ENCODE measurements around the gene QRICH1.
A peak's percentile ranks its signal among the peaks of the same experiment; 100 is the strongest.

Gene QRICH1

DNA sequence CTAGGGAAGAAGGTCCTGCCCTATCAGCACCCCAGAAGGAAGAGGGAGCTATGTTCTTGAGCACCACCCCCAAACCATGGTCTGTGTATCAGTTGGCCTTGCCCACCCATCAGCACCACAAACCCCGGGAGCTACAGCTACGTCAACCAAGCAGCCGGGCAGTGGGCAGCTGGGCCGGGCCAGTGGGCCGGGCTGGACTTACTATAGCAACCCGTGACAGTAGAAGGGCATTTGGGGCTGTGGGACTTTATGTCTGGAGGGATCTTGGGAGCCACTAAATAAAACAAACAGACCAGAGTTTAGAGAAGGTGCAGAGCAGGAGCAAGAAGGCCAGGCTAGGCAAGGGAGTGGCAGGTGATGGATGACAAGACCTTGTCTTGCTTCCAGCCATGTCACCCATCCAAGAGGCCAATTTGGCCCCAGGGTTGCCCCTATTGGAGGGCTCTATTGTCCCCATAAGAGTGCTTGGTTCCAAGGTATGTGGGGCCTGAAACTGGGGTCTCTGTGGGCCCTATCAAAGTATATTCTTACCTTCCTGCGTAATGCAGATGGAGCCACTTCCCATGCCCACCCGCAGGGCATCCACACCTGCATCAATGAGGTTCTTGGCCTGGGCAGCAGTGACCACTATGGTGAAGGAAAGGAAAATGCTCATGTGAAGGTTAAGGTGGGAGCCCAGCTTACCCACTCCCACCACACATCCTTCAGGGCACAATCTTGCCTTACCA, 67.9 kb downstream of the QRICH1 start:
- Histone ChIP-seq H3K27ac (ENCODE audit: low read depth, low read length) (no peak overlapping the region), H3K36me3 (ENCODE audit: control insufficient read depth, insufficient read depth, low read length) (peaks cover 30% of the 10 kb centered on the region), H3K4me1 (ENCODE audit: control insufficient read depth, insufficient read depth, low read length) (peaks cover 7% of the 10 kb centered on the region), H3K4me3 (ENCODE audit: low read length) (no peak overlapping the region), H3K9ac (ENCODE audit: low read length) (no peak overlapping the region), H3K27me3 (ENCODE audit: control insufficient read depth, insufficient read depth, low read length) (no peaks in the 10 kb centered on the region)

DNA sequence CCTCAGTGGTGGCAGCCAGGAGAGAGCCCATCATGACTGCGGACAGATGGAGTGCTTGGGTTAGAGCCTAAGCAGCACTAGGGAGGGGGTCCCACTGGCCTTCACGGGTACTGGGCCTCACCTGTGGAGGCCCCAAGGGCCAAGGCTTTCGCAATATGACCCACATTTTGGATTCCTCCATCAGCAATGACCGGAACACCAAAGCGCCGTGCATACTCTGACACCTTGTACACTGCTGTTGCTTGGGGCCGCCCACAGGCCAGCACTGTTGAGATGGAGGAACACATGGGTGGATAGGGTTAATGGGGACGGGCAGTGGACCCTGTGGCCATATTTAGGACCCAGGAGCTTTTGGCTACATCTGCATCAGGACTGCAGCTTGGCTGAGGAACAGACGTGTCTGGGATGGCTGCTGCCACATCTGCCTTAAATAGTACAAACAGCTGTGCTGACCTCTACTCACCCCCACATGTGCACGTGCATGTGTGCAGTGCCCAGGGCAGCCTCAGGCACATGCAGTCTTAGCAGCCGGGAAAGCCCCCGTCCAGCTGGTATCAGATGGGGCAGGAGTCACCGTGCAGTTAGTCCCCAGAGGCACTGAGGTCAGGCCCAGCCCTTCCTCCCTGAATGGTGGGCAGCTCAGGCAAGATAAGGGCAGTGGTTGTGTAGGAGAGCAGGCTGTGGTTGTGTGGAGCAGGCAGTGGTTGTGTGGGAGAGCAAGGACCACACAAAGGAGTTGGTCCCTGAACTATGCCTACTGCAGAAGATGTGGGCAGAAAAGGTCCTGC, 68.7 kb downstream of the QRICH1 start:
- H3K9ac ChIP-seq (ENCODE audit: low read length) = no peak overlapping the region
- H3K27ac ChIP-seq (ENCODE audit: low read depth, low read length) = no peak overlapping the region
- peaks cover 12% of the 10 kb centered on the region for H3K4me1 ChIP-seq (ENCODE audit: control insufficient read depth, insufficient read depth, low read length)
- no peak overlapping the region for H3K4me3 ChIP-seq (ENCODE audit: low read length)
- H3K27me3 ChIP-seq (ENCODE audit: control insufficient read depth, insufficient read depth, low read length) = no peaks in the 10 kb centered on the region
- peaks cover 30% of the 10 kb centered on the region for H3K36me3 ChIP-seq (ENCODE audit: control insufficient read depth, insufficient read depth, low read length)

- H3K36me3 ChIP-seq (ENCODE audit: control insufficient read depth, insufficient read depth, low read length) = peaks cover 30% of the 10 kb centered on the region
- H3K4me3 ChIP-seq (ENCODE audit: low read length) = no peak overlapping the region
- H3K9ac ChIP-seq (ENCODE audit: low read length) = no peak overlapping the region
- no peaks in the 10 kb centered on the region for H3K27me3 ChIP-seq (ENCODE audit: control insufficient read depth, insufficient read depth, low read length)
- peaks cover 14% of the 10 kb centered on the region for H3K4me1 ChIP-seq (ENCODE audit: control insufficient read depth, insufficient read depth, low read length)
- H3K27ac ChIP-seq (ENCODE audit: low read depth, low read length) = no peak overlapping the region
Observed at GRCh38 chr3:49024449-49024848, 69.4 kb downstream of the QRICH1 start.

GRCh38 chr3:49023775-49024174, 70.1 kb downstream of the QRICH1 start:
- H3K36me3 ChIP-seq (ENCODE audit: control insufficient read depth, insufficient read depth, low read length) = peaks cover 30% of the 10 kb centered on the region
- no peak overlapping the region for H3K4me3 ChIP-seq (ENCODE audit: low read length)
- peaks cover 13% of the 10 kb centered on the region for H3K4me1 ChIP-seq (ENCODE audit: control insufficient read depth, insufficient read depth, low read length)
- no peak overlapping the region for H3K27ac ChIP-seq (ENCODE audit: low read depth, low read length)
- H3K27me3 ChIP-seq (ENCODE audit: control insufficient read depth, insufficient read depth, low read length) = no peaks in the 10 kb centered on the region
- H3K9ac ChIP-seq (ENCODE audit: low read length) = no peak overlapping the region

DNA sequence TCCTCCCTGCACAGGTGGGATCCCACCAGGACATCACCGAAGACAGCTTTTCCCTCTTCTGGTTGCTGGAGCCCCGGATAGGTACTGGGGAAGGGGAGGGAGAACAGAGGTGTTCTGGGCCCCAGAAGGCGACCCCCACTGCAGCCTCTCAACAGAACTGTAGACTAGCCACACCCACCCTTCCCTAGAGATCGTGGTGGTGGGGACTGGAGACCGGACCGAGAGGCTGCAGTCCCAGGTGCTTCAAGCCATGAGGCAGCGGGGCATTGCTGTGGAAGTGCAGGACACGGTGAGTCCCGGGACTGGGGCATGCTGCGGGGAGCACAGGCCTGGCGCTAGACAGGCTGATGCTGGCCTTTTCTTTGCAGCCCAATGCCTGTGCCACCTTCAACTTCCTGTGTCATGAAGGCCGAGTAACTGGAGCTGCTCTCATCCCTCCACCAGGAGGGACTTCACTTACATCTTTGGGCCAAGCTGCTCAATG, 71.1 kb downstream of the QRICH1 start:
- Histone ChIP-seq H3K36me3 (ENCODE audit: control insufficient read depth, insufficient read depth, low read length) (peaks cover 30% of the 10 kb centered on the region), H3K4me3 (ENCODE audit: low read length) (peak overlapping the region; percentile 89), H3K27me3 (ENCODE audit: control insufficient read depth, insufficient read depth, low read length) (no peaks in the 10 kb centered on the region), H3K4me1 (ENCODE audit: control insufficient read depth, insufficient read depth, low read length) (peaks cover 7% of the 10 kb centered on the region), H3K27ac (ENCODE audit: low read depth, low read length) (peak overlapping the region; percentile 99), H3K9ac (ENCODE audit: low read length) (peak overlapping the region; percentile 98)

GRCh38 chr3:49021813-49022687, 71.8 kb downstream of the QRICH1 start, which contains the start of gene NDUFAF3:
Gene NDUFAF3, plus strand, starts transcription at chr3:49022121. Its CDS starts 24 bp downstream, at chr3:49022145.
- Histone ChIP-seq H3K9ac (ENCODE audit: low read length) (peak within 1 kb of the TSS; percentile 98), H3K27ac (ENCODE audit: low read depth, low read length) (peak within 1 kb of the TSS; percentile 99), H3K27me3 (ENCODE audit: control insufficient read depth, insufficient read depth, low read length) (no peaks in the 10 kb centered on the region), H3K4me3 (ENCODE audit: low read length) (peak within 1 kb of the TSS; percentile 94), H3K4me1 (ENCODE audit: control insufficient read depth, insufficient read depth, low read length) (peaks cover 12% of the 10 kb centered on the region), H3K36me3 (ENCODE audit: control insufficient read depth, insufficient read depth, low read length) (peaks cover 30% of the 10 kb centered on the region)

DNA sequence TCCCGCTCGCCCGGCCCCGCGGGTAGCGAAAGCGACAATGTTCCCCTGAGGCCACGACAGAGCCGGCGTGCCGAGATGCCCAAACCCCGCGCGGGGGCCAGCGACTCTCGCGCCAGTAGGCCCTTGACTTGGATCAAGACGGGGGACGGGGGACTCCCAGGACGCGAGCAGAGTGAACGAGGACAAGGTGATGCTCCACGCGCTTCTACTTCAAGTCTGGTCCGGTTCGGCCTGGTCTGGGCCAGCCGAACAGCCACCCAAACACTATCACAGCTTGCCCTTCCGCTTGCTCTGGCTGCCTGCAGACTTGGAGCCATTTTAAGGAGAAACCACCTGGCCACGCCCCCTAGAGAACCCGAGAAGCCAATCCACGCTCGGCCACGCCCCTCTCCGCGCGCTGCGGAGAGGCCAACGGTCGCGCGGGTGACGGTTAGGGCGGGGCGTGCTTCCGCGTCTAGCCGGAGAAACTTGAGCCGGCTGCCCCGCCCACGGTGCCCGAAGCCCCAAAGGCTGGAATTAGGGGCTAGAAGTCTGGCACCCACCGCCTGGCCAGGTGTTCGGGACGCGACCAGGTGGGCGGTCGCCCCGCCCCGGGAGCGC, 72.6 kb downstream of the QRICH1 start:
- Histone ChIP-seq H3K9ac (ENCODE audit: low read length) (peak overlapping the region; percentile 98), H3K27me3 (ENCODE audit: control insufficient read depth, insufficient read depth, low read length) (no peaks in the 10 kb centered on the region), H3K4me1 (ENCODE audit: control insufficient read depth, insufficient read depth, low read length) (peaks cover 12% of the 10 kb centered on the region), H3K36me3 (ENCODE audit: control insufficient read depth, insufficient read depth, low read length) (peaks cover 27% of the 10 kb centered on the region), H3K27ac (ENCODE audit: low read depth, low read length) (peak overlapping the region; percentile 99), H3K4me3 (ENCODE audit: low read length) (peak overlapping the region; percentile 94)

DNA sequence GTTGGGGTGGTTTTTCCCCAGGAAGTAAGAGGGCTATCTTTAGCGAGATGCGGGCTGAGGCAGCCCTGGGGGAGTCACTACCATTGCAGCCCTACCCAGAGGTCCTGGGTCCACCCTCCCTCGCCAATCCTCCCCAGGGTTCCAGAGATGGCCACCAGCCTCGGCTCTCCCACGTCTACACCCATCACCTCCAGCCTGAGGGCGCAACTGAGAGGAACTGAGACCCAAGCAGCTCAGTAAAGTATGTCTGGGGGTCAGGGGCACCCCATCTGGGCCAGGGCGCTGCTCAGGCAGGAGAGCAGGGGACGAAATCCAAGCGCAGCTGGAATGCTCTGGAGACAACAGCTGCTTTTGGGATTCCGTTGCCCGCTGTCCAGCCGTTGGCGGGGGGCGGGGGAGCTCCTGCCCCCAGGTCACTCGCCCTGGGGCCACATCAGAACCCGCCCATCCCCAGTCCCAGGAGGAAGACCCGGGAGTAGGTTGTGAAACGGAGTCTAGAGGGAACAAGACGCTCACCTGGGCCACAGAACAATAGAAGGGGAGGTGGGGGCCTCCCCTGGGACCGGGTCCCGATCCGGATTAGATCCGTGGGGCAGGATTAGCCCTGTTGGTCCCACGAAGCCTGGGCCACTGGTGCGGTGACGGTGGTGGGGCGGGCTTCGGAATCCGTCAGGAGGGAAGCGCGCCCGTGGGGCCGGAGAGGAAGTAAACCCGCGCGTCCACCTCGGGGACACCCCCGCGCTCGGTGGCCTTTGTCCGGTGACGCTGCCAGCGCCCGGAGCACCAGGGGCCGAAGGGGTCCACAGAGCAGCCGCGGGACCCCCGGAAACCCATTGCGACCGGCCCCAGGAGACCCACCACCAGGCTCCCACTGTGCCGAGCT, 73.3 kb downstream of the QRICH1 start:
- peak overlapping the region; percentile 94 for H3K4me3 ChIP-seq (ENCODE audit: low read length)
- H3K9ac ChIP-seq (ENCODE audit: low read length) = peak overlapping the region; percentile 78
- no peaks in the 10 kb centered on the region for H3K27me3 ChIP-seq (ENCODE audit: control insufficient read depth, insufficient read depth, low read length)
- H3K27ac ChIP-seq (ENCODE audit: low read depth, low read length) = peak overlapping the region; percentile 99
- H3K4me1 ChIP-seq (ENCODE audit: control insufficient read depth, insufficient read depth, low read length) = peaks cover 12% of the 10 kb centered on the region
- H3K36me3 ChIP-seq (ENCODE audit: control insufficient read depth, insufficient read depth, low read length) = peaks cover 27% of the 10 kb centered on the region

GRCh38 chr3:49019941-49020329, 73.9 kb downstream of the QRICH1 start:
- peak overlapping the region; percentile 94 for H3K4me3 ChIP-seq (ENCODE audit: low read length)
- H3K27ac ChIP-seq (ENCODE audit: low read depth, low read length) = no peak overlapping the region
- peaks cover 12% of the 10 kb centered on the region for H3K4me1 ChIP-seq (ENCODE audit: control insufficient read depth, insufficient read depth, low read length)

GRCh38 chr3:49018707-49019006, 75.2 kb downstream of the QRICH1 start:
- peaks cover 12% of the 10 kb centered on the region for H3K4me1 ChIP-seq (ENCODE audit: control insufficient read depth, insufficient read depth, low read length)
- H3K36me3 ChIP-seq (ENCODE audit: control insufficient read depth, insufficient read depth, low read length) = peaks cover 22% of the 10 kb centered on the region
- no peaks in the 10 kb centered on the region for H3K27me3 ChIP-seq (ENCODE audit: control insufficient read depth, insufficient read depth, low read length)
- peak overlapping the region; percentile 19 for H3K9ac ChIP-seq (ENCODE audit: low read length)
- H3K27ac ChIP-seq (ENCODE audit: low read depth, low read length) = peak overlapping the region; percentile 63
- H3K4me3 ChIP-seq (ENCODE audit: low read length) = peak overlapping the region; percentile 82

More at GRCh38 chr3:49019941-49020329, 73.9 kb downstream of the QRICH1 start:
- peaks cover 27% of the 10 kb centered on the region for H3K36me3 ChIP-seq (ENCODE audit: control insufficient read depth, insufficient read depth, low read length)
- peak overlapping the region; percentile 66 for H3K9ac ChIP-seq (ENCODE audit: low read length)
- H3K27me3 ChIP-seq (ENCODE audit: control insufficient read depth, insufficient read depth, low read length) = no peaks in the 10 kb centered on the region

Data from rectal smooth muscle tissue (tissue), 1 donor.